ENCODE data around the gene SCNN1B.
"Not testable (repeated sequence)": the region's sequence is repeated elsewhere in the genome, so short reads cannot be mapped to it uniquely, and the experiment has no call there.

The SCNN1B gene

DNA sequence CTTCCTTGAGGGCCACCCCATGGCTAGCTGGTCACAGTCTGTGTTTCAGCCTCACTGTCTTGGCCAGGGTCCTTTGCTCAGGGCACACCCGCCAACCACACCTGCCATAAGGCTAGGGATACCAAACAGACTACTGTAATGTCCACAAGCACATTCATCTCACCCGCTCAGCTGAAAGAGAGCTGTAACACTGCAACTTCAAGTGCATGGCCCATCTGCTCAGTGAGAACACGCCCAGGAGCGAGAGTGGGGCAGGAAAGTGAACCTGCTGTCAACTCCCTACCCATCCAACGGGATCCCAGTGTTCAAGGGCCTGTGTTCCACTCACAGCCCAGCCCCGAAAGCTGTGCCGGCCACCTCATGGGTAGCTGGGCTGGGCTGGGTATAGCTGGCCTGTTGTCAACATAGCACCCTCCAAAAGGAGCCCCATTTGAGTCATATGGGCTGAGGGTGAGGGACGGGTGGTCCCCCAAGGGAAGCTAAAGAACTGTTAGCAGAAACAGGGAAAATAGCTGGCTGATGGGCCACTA lies 55.7 kb downstream of the SCNN1B start:
- peak; percentile 17 for DNase-seq

- no peak for DNase-seq
Measured at GRCh38 chr16:23359092-23359760, 57.1 kb downstream of the SCNN1B start.

- no peak for DNase-seq
Measured at GRCh38 chr16:23362460-23363317, 60.6 kb downstream of the SCNN1B start.

GRCh38 chr16:23365602-23366240 lies 63.6 kb downstream of the SCNN1B start:
- no peak for DNase-seq

- DNase-seq, result not testable (repeated sequence)
Measured at GRCh38 chr16:23366341-23366740, 64.2 kb downstream of the SCNN1B start.

DNA sequence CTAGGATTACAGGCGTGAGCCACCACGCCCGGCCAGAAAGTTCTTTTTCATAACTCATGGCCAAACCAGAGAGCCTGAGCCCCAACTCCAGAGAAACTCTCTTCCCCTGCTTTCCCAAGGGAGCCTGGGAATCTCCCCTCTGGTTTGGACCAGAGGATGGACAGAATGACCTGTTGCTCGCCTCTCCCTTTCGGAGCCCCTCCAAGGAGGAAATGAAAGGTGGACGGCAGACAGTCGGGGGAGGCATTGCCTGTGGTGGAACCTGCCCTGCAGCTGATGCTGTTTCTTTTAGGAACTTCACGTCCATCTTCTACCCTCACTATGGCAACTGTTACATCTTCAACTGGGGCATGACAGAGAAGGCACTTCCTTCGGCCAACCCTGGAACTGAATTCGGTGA lies 65.5 kb downstream of the SCNN1B start:
- DNase-seq, result no peak

- no peak for DNase-seq
Measured at GRCh38 chr16:23367988-23368387, 65.9 kb downstream of the SCNN1B start.

DNA sequence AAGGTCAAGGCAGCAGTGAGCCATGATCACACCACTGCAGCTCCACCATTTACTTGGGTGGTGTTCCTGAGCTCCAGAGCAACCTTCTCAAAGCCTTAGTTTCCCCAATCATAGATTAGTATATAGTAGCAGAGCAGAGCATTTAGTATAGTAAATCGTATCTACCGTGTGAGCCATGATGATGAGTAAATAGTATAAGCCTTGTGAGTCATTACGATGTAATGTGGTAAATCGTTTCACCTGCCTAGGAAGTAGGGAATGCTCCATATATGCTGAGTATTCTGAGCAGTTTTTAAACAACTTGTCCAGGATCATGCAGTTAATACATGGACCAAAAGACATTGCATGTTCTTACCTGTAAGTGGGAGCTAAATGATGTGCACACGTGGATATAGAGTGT lies 66.4 kb downstream of the SCNN1B start:
- no peak for DNase-seq

GRCh38 chr16:23369416-23369815 lies 67.3 kb downstream of the SCNN1B start:
- no peak for DNase-seq

DNA sequence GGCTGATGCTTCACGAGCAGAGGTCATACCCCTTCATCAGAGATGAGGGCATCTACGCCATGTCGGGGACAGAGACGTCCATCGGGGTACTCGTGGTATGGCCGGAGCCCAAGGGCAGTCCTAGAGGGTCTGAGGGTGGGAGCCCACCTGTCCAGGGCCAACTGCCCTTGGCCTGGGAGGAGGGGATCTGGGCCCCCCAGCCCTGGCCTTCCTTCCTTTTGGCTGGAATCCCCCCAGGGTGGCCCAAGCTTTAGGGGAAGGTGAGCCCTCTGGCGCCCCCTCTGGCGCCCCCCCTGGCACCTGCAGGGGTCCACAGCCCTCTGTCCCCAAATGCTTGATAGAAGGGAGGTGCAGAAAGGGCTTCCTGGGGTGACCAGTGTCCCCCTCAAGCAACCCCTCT lies 69.3 kb downstream of the SCNN1B start:
- no peak for DNase-seq

GRCh38 chr16:23373436-23374219 lies 71.5 kb downstream of the SCNN1B start:
- no peak for DNase-seq

GRCh38 chr16:23374721-23375510 lies 72.8 kb downstream of the SCNN1B start:
- no peak for DNase-seq

DNA sequence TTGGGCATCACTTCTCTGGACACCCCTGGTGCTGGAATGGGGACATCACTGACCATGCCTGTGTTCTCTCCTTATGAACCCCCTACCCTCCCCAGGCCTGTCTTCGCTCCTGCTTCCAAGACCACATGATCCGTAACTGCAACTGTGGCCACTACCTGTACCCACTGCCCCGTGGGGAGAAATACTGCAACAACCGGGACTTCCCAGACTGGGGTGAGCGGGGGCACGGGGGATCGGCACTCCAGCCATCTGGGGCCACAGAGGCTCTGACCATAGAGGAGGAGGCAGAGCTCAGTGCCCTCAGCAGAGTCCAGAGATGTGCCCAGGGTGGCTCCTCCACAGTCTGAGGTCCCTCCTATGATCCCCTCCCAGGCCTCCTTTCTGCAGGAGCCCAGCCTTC lies 73.5 kb downstream of the SCNN1B start:
- no peak for DNase-seq

GRCh38 chr16:23377071-23377931 lies 75.2 kb downstream of the SCNN1B start:
- no peak for DNase-seq

DNA sequence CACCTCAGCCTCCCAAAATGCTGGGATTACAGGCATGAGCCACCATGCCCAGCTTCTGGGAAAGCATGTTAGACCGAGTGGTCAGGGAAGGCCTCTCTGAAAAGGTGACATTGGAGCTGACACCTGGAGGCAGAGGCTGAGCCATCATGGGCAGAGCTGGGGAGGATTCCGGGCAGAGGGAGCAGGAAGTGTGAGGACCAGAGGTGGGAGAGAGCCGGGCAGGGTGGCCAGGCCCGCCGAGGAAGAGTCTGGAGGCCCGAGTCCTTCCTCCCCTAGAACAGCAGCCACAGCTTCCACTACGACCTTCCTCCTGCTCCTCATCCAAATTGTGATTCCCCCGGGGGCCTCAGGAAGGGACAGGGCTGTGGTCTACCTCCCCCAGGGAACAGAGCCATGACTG lies 76.2 kb downstream of the SCNN1B start:
- DNase-seq, result no peak

DNA sequence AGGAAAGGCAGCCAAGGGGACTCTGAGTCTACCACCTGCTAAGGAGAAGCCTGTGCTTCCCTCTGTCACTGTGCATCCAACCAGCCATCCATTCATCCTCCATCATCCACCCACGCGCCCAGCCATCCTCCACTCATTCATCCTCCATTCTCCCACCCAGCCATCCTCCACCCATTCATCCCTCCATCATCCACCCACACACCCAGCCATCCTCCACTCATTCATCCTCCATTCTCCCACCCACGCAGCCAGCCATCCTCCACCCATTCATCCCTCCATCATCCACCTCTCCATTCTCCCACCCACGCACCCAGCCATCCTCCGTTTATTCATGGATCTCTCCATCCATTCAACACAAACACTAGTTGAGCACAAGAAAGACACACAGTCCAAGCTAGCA lies 76.8 kb downstream of the SCNN1B start:
- DNase-seq, result no peak

DNA sequence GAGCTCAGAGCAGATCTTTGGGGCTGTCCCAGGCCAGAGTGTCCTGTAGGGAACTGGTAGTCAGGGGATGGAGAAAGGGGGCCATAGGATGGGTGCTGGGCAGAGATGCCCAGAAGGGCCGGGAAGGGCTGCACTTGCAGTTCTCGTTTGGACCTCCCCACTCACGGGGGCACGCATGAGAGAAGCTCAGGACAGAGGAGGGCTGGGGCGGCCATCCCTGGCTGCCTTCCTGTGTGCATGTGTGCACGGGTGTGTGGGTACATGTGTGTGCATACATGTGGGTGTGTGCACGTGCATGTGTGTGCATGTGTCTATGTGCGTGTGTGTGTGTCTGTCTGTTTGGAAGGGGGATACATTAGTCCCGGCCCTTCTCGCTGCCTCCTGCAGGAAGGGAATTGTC lies 77.6 kb downstream of the SCNN1B start:
- no peak for DNase-seq

DNA sequence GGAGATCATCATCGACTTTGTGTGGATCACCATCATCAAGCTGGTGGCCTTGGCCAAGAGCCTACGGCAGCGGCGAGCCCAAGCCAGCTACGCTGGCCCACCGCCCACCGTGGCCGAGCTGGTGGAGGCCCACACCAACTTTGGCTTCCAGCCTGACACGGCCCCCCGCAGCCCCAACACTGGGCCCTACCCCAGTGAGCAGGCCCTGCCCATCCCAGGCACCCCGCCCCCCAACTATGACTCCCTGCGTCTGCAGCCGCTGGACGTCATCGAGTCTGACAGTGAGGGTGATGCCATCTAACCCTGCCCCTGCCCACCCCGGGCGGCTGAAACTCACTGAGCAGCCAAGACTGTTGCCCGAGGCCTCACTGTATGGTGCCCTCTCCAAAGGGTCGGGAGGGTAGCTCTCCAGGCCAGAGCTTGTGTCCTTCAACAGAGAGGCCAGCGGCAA lies 78.4 kb downstream of the SCNN1B start:
- no peak for DNase-seq

- DNase-seq, result not testable (repeated sequence)
Measured at GRCh38 chr16:23381702-23382101, 79.6 kb downstream of the SCNN1B start.

- DNase-seq, result no peak
Measured at GRCh38 chr16:23382279-23382678, 80.2 kb downstream of the SCNN1B start.

DNA sequence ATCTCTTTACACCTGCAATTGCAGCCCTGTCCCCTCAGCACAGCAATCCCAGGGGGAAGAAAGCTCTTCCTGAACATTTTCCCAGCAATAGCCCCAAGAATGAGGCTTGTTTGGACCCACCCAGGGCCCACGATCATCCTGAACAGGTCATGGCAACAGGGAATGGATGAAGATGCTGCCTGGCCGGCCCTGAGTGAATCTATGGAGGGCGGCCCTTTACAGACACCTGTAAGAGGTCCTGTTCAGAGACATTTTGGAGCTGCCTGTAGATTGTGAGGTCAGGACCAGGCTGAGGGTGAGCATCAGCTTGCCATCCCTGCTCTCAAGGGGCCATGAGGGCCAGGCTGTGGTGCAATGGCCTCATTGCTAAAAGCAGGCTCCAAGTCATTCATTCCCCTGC lies 81.8 kb downstream of the SCNN1B start:
- no peak for DNase-seq
